HG03521 (cell line): ENCODE results near the gene XRCC3.

Source experiments
- ATAC-seq: cut with Tn5 transposase; IDR thresholded peaks from one replicate; pipeline ENCODE4 v1.9.1; 2021; ENCODE audit warnings: mild to moderate bottlenecking, moderate library complexity; ENCODE audit not compliant: unreplicated experiment

XRCC3 gene

DNA sequence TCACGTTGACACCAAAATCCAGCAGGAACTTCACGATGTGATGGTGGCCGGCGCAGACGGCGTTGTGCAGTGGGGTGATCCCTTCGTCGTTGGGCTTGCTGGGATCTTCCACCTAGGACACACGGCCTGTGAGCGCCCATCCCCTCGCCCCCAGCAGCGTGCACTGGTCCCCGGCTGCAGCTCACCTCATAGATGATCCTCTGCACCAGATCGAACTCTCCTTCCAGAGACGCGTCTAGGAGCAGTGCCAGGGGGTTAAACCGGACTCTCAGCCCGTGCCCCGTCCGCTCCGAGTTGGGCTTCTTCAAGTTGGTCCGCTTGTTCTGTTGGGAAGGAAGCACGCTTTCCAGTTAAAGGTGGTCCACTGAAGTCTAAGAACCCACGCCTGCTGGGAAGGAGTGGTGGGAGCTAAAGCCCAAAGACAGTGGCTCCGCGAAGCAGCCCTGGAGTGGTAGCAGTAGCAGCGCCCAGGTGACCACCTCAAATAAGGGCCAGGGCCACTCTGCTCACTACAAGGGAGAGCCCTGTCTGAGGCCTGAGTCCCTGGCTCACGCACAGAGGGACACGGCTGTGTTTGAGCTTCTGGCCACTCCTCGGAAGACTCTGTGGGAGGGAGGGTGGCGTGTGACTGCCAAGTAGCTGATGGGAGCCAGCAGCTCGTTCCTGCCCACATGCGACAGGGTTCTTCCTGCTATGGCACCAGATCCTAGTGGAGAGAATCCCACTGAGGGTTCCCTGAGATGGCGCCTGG is 23.6 kb upstream of the XRCC3 start:
- no peak for ATAC-seq

DNA sequence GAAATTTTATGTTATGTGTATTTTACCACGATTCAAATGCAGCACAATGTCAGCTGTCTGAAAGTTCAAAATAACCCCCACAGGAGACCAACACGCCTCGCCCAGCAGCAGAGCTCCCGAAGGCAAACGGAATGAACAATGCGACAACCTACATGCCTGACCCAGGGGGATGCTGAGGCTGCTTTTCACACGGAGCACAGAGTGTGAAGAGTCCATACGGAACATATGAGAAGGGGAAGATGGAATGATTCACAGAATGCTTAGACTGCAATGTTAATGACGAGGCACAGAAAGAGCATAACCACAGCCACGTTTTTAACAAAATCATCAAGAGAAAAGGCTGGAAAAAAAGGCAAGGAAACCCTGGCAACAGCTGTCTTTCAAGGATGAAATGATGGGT is 22.9 kb upstream of the XRCC3 start:
- no peak for ATAC-seq

DNA sequence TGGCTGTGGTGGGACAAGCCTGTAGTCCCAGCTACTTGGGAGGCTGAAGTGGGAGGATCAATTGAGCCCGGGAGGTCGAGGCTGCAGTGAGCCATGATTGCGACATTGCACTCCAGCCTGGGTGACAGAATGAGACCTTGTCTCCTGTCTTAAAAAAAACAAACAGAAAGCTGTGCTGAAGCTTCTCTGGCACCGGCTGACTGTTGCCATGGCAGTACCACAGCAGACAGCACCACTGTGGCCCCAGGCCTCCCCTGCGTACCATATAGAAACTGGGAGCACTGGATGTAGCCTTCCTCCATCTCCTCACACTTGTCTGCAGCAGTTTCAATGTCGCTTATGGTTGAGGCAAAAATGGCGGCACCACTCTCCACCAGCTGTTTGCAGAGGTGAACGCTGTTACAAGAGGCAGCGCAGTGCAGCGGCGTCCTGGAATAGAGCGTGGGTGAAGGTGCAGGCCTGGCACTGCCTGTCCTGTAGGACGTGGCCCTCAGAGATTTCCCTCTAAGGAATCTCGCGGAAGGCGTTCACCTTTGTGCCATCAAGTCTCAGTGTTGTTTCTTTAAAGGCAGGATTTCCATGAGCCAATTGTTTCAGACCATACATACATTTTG is 22.3 kb upstream of the XRCC3 start:
- no peak for ATAC-seq

DNA sequence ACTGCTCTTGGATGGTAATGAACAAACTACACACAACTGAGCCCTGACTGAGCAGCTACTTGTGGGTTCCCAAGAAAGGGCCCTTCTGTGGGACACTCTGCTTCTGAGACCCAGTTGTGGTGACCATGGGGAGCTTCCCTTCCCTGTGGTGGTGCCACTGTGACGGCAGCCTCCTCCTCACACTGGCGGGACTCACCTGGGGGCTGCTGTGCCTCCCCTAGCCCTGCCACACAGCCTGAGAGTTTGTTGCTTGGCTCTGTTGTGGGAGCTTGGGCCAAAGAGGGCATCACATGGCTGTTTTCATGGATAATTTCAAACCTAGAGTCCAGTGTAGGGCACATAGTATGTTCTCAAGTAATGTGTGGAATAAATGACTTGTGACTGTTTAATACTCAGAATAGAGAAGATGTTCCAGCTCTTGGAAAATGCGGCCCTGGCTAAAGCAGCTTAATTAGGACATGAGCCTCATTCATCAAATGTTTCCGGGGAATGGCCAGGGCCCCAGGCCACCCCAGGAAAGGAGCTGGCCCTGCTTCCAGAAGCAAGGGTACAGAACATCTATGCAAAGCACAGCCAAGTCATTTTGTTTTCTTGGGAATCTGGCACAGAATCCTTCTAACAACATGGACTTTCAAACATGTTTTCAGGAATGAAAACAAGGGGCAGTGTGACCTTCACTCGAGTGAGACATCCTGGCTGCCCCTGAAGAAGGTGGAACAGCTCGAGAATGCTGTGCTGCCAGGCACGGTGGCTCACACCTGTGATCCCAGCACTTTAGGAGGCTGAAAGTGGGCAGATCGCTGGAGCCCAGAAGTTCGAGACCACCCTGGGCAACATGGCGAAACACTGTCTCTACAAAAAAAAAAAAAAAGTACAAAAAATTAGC is 21.5 kb upstream of the XRCC3 start:
- ATAC-seq = no peak

DNA sequence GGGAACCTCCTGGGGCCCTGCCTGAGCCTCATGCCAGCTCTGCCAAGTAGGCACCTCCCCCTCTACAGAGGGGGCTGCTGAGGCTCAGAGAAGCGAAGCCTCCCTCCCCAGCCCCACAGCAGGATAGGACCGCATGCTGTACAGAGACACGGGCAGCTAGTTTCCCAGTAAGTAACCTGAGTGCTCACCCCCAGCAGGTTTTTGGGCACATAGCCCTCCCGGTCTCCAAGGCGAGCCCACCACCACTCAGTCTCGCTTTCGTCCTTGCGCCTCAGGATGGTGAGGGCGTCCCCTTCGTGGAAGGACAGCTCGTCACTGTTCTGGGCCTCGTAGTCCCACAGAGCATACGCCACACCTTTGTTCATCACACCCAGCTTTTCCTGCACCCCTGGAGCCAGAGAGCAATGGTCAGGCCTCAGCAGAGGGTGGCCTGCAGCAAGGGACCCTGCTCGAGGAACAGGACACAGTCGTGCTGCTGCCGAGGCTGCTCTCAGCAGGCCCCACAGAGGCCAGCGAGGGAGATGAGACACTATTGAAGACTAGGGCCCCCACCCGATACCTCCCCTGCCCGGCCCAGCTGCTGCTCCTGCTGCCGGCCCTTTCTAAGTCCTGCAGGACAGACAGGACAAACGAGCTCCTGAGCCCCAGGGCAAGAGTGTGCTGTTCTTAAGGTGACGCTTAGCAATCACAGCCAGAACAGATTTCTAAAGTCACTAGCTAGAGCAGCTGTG is 20.7 kb upstream of the XRCC3 start:
- no peak for ATAC-seq

DNA sequence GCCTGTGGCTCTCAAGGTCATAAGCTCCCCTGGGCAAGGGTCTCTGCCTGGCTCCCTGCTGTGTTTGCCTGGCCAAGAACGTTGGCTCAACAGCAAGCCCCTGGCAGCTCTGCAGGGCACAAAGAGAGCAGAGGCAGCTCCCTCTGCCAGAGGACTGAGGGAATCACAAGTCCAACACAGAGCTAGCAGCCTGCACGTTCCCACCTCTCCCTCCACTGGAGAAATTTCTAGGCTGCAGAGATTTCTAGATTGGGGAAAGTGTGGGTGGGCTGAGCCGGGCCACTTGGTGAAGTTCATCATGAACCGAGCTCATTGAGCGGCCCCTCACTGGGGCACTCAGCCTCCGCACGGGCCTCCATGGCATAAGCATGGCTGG is 20.2 kb upstream of the XRCC3 start:
- no peak for ATAC-seq

DNA sequence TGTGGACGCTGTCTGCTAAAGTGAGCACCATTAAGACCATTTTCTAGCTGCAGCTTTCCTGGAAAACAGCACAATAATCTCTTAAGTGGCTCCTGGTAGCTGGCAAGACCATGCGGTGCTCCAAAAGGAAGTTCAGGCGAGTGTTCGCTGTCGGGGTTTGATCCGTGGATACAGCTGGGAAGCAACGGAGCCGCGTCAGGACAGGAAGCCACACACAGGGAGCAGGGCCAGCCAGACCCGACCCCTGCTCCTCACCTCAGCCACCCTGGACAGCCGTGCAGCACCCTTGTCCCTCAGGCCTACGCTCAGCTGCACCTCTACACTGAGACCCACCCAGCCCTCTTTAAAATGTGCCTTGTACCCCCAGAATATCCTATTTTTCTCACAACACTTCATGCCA is 19.8 kb upstream of the XRCC3 start:
- ATAC-seq = no peak

DNA sequence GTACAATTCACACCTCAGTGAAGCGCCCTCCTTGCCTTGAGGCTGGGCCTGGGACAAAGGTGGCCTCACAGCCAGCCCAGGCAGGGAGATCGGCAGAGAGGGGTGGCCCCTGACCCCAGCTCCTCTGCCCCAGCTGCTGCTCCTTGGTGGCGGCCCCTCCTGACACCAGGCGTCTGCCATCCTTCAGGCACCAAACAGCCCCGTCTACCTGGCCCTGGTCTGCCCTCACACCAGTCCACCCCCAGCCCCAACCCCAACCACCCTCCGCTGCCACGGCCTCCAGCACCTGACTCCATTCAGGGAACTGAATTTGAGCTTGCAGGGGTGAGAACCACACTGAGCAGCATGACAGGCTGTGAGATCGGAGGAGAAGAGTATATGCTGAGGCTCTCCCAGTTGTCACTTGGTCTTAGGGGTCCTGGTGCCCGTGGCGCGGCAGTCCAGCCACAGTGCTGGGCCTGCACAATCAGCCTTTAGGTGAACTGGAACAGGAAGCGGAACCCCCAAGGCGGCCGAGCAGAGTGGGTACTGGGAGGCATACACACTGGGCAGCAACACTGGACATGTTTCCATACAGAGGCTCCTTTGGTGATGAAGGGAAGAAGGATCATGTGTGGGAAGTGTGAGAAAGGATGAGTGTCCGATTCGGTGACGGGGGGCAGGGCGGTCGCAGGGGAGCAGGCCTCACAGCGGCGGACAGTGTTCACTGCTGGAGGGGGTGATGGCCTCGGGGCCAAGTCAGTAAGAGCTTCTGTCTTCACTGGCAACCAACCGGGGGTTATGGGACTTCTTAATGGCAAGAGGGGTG is 19.0 kb upstream of the XRCC3 start:
- no peak for ATAC-seq

DNA sequence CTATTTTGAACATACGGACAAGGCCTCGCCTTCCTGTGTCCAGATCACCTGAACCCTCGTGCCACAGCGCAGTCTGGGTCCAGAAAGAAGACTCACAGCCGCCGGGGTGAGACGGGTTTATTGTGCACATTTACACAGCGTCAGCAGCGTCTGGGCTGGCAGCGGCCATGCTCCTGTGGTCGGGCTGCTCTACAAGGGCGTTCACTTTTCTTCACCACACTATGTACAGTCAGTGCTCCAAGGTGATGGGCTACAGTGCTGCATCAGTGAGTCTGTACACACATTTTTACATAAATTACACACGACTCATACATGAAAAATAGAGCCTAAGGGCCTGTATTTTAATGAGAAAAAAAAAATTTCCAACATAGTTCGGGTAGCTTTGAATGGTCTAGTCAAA is 18.4 kb upstream of the XRCC3 start:
- no peak for ATAC-seq

DNA sequence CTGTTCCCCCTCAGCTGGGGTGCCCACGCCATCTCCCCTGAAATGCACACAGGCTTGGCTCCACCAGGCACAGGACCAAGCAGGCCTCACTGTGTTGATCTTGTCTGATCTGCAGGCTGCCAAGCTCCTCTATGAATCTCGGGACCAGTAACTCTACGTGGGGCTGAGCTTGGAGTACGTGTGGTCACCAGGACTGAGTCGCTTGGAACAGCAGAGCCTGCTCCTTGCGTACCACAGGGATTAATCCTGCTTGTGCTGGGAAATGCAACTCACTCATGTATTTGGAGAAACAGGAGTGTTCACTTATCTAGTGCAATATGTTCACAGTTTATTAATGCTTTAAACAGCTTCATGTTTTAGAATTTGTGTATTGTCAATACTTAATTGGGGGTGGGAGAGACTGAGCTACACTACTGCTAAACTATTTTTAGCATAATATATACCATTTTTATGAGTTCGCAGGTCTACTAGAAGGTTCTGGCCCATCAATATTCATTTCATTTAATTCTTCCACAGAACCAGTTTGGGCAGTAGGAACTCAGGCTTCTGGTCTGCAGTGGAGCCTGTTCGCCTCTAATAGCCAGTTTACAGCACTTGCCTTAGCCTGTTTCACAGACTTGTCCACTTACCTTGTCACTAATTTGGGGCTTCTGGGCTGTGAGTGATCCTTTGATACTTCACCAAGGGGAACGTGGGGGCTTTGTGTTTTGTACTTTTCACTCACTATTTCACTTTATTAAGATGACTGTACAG is 17.8 kb upstream of the XRCC3 start:
- no peak for ATAC-seq

DNA sequence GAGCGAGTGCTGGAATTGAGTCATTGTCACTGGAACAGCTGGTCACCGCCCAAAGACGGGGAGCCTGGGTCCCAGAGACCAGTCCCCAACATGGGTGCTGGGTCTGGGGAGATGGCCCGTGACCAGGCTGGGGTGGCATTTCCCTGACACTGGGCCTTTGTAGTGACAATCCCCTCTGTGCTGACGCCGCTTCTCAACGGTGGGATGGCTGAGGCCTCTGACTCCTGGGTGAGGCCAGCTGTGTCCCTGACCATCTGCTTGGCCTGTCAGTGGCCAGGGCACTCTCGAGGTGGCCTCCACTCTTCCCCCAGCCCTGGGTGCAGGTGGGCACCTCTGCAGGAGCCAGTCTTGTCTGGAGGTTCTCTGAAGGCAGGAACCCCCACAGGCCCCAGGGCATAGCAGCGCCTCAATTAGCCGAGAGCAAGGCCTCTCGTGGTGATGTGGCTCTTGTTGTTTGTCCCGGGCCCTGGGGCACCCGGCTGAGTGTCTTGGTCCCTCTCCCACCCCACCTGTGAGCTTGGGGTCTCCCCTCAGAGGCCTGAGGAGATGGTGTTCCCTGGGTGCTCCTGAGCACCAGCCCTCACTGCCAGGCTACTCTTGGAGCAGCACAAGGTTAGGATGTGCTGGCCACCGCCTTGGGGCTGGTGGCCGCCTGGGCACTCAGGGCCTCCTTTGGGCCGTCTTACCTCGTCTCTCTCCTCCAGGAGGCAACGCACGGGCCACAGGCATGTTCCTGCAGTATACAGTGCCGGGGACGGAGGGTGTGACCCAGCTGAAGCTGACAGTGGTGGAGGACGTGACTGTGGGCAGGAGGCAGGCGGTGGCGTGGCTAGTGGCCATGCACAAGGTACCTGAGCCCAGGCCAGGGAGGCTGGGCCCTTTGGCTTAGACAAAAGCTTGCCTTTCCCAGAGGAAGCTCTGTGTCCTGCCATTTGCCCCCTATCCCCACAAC is 16.9 kb upstream of the XRCC3 start:
- ATAC-seq = no peak

DNA sequence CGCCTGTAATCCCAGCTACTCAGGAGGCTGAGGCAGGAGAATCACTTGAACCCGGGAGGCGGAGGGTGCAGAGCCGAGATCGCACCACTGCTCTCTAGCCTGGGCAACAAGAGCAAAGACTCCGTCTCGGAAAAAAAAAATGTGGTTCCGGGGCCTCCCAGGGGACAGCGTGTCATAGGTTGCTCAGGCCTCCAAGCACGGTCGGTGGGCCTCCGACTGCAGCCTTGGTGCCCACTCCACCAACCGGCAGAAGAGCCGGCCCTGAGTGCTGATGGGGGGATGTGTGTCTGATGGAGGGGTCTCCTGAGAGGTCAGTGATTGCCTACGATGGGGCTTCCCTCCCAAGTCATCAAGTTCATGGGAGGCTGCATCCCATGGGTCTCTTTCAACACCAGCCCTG is 16.2 kb upstream of the XRCC3 start:
- ATAC-seq = no peak

DNA sequence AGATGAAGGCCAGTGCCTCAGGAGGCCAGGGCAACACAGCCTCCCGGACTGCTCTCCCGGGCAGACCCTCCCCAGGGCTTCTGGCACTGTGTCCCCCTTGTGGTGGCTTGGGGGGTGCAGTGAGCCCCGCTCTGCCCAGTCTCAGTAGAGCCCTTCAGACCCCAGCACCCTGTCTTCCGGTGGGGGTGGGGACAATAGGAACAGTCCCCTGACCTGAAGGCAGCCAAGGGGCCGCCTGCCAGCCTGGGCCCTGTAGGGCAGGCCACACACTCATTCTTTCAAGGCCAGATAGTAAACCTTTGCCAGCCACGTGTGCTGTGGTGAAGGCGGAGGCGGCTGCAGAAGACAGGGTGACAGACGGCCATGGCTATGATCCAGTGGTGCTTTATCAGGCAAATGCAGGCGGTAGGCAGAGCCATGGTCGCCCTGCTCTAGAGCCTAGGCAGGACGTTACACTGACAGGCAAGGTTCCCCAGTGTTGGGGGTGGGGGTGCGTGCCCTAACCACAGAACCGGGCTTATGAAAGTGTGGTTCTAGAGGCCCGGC is 15.3 kb upstream of the XRCC3 start:
- ATAC-seq = no peak

DNA sequence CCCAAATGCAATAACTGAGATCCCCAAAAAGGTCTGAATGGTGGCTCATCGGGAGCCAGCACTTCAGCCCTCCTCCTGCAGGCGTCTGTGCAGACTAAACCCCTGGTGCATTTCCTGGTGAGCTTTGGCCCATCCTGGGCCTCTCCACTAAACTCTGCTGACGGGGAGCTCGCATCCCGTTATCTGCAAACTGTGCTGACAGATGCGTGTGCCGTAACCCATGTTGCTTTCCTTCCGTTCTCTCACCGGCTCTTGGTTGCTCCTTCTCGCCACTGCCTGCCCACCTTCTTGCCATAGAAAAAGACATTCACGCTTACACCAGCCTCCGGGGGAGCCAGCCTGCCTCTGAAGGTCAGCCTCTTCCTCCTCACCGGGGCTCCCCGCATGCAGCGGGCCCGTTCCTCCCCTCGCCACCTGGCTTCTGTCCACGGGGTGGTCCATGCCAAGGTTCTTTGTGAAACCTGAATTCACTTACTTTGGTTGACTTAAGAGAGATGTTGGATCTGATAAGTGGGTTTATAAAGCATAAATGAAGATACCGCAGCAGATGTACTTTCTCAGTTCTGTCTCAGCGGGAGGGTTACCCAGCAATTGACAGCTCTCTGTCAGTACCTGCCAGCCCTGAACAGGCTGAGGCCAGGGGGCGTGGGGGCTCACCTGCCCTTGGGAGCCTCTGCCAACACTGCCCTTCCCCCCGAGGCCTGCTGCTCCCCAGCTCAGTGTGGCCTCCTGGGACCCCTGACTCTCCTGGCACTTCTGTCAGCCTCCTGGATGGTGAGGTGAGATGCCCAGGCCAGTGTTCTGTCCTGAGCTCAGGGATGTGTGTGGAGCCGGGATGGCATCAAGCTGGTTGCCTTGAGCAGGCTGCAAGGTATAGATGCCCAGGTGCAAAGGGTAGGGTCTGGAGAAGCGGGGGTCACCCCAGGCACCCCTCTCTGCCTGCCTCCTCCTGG is 14.5 kb upstream of the XRCC3 start:
- ATAC-seq = no peak

DNA sequence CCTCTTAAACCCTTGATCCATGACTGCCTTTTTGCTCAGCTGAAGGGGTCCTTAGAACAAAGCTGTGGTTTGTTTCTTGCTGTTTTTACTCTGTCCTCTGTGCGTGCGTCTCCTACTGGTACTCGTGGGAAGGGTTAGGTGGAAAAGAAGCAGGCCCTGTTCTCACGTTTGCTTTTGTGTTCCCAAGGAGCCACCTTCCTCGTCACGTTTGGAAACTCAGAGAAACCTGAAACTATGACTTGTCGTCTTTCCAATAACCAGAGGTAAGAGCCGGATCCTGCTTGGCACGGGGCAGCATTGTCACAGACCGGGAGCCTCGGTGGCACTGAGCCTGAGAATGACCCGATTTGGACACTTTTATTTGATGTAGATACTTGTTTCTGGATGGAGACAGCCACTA is 13.5 kb upstream of the XRCC3 start:
- ATAC-seq = no peak

DNA sequence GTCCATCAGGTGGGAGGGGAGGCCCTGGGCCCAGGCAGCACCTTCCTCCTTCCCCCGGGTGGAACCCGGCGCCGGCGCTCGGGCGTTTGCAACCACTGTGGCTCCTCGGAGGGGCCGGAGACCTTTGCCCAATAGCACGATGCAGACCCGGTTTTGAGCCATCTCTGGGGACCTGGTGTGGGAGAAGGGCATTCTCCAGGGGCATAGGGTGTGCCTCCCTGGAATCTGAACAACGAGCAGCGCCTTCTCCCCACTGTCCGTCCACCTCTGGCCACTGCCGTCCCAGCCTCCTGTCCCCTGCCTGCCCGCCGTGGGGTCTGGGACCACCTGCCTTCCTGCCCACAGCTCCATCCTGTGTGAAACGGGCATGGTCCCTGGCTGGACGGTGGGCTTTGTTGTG is 12.9 kb upstream of the XRCC3 start:
- ATAC-seq = no peak

DNA sequence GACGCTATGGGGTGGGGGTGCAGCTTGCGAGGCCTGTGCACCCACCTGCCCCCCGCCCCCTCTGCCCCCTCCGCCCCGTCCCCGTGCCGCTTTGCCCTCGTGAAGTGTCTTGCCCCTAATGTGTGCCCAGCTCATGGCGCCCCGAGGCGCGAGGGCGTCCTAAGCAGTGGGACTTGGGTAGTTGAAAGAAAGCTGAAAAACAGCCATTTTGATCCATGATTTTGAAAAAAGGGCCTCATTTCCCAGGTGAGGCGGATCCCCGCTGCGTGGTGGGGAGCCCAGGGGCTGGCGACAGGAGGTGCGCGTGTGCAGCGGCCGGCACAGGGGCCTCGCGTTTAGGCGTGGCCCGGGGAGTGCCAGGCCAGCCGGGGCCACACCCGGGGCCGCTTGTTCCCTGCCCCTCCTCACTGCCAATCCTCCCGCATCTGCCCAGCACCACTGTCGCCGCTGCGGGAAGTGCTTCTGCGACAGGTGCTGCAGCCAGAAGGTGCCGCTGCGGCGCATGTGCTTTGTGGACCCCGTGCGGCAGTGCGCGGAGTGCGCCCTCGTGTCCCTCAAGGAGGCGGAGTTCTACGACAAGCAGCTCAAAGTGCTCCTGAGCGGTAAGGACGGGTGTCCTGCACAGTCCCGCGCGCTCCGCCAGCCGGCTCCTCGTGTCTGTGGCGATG is 12.2 kb upstream of the XRCC3 start:
- ATAC-seq = no peak
